CD4-positive, alpha-beta T cell treated with Interleukin-10 for 1 hour (primary cell): ENCODE results near the gene DPP9.
A peak's percentile ranks its signal among the peaks of the same experiment; 100 is the strongest.
"Not testable (repeated sequence)": the region's sequence is repeated elsewhere in the genome, so short reads cannot be mapped to it uniquely, and the experiment has no call there.

Source experiments
- DNase-seq: peaks from one replicate; pipeline ENCODE4 v3.0.0-alpha.2; 2020

Gene DPP9

DNA sequence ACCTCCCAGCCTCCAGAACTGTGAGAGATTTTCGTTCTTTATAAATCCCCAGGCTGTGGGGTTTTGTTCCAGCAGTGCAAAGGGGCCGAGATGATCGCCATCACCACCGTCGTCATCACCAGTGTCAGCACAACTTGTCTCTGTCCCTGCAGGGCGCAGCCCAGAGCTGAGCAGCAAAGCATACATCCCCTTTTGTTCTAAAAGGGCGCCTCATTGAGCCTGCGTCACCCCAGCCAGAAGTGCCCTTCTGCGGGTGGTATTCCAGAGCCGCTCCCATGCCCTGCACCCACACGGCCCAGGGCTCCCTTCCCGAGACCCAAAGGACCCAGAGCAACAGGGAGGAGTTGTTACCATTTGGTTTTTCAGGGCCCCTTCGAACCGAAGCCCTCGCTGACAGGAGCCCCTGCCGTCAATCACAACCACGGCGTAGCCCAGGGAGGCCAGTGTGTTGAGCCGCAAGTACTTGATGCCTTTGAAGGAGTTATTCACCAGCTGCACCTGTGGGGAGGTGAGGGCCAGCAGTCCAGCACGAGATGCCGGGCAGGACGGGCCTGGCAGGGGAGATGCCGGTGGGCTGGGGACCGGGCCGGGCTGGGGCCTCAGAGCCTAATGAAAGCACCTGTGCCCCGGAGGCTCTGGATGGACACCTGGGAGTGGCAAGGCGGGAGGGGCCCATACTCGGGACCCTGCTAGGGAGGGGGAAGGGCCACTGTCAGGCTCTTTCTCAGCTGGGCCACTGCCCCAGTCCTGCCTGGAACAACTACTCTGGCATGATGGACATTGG is 39.1 kb downstream of the DPP9 start:
- DNase-seq: no peak

DNA sequence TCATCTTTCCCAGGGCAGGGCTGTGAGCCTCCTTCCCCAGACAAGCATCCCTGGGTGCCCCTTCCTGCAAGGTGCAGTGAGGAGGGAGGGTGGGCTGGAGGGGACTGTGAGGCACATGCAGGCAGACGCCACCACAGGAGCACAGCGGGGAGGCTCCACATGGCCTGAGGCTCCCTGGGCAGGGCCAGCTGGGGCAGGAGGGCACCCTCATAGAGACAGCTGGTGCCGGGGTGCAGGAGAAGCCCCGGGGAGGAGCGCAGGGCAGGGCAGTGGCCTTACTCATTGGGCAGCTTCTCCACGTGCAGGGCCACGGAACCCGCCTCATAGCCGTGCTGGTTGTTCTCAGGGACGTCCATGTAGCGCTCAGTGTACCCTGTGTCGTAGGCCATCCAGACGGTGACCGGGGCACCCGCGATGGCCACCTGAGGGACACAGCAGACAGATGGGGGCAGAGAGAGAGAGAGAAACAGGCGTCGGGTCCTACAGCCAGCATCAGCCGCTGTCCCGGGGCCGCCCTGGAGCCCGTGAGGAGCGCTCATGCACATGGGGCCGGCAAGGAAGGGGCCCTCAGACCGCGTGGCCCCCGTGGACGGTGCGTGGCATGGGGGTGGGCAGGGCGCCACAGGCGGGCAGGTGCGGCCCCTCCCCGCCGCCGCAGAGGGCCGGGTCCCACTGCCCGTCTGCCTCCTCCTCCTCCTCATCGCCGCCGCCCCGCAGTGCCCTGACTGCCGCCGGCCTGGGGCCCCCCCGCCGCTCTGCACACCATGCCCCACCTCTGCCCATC is 41.0 kb downstream of the DPP9 start:
- no peak for DNase-seq

DNA sequence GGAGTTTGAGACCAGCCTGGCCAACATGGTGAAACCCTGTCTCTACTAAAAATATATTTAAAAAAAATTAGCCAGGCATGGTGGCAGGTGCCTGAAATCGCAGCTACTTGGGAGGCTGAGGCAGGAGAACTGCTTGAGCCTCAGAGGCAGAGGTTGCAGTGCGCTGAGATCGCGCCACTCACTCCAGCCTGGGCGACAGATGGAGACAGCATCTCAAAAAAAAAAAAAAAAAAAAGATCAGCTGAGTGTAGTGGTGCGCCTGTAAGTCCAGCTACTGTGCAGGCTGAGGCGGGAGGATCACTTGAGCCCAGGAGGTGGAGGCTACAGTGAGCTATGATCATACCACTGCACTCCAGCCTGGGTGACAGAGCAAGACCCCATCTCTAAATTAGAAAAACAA is 43.6 kb downstream of the DPP9 start:
- not testable (repeated sequence) for DNase-seq

DNA sequence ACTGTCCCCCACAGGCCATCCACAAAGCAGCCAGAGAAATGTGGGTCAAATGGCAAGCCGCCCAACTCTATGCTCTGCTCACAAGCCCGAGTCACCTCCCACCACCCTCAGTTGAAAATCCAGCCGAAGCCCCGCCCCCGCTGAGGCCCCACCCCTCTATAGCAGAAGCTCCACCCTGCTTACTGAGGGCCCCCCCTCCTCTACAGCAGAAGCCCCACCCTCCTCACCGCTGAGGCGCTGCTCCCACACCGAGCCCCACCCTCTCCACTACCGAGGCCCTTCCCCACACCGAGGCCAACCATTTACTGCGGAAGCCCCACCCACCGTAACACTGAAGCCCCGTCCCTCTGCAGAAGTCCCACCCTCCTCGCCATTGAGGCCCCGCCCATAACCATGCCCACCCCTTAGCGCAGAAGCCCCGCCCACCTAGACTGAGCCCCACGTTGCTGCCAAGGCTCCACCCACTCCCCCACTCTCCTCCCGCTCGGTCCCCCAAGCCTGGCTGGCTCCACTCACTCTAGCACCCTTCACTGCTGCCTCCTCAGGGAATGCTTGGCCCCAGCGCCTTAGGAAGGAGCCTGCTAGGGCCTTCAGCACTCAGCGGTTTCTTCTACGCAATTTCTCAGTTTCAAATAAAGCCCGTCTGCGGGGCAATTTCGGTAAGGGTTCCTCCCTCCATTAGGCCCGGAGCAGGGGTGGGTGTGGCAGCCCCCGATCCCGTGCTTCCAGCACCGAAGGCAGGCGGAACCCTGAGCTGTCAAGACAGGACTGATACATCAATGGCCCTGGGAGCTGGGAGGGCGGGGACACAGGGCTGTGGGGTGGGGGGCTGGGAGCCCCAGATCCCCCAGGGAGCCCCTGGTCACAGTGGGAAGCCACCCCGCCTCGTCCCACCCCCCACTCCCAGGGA is 44.5 kb downstream of the DPP9 start:
- peak; percentile 19 for DNase-seq

DNA sequence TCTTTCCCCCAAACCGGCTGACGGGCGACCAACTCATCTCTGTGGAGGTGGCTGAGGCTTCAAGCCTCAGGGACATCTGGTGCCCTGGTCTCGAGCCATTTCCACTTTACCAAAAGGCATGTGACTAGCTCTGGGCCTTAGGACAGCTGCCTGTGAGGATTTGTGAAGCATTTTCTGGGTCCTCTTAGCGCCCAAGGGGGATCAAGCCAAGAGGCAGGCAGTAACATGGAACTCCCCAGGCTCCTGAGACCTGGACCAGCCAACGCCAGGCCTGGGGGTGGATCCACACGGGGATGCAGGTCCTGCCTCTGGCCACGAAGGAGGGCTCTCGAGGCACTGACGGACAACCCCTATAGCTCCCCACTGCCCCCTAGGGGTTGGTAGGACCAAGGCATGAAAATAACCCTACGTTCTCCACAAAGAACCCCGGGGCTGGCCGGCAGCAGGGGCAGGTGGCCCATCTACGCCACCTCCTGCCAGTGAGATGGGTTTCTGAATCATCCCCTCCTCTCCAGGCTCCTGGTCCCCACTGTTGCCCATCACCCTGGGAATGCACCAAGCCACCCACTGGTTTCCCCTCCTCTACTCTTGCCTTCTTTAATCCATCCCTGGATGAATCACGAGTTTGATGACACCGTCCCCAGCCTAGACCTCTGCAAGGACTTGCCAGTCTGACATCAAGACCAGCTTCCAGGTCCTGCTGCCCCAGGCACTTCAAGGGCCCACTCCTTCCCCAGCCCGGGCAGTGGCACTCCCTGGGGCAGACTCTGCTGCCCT is 46.5 kb downstream of the DPP9 start:
- peak; percentile 19 for DNase-seq

DNA sequence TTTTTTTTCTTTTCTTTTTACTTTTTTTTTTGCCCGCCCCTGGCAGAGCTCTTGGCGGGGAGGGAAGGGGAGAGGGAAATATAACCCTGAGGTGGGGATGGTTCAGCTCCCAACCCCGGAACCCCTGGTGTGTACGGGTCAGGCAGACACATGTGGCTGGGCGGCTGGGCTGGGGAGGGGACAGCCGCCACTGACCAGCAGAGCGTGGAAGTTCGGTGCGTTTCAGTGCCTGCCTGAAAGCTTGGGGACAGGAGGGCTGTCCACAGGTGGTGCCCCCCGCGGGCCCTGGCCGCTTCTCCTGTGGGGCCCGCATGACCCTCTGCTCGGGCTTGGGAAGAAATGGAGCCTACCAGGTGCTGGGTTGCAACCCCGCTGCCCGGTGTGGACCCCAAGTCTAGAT is 48.3 kb downstream of the DPP9 start:
- no peak for DNase-seq

DNA sequence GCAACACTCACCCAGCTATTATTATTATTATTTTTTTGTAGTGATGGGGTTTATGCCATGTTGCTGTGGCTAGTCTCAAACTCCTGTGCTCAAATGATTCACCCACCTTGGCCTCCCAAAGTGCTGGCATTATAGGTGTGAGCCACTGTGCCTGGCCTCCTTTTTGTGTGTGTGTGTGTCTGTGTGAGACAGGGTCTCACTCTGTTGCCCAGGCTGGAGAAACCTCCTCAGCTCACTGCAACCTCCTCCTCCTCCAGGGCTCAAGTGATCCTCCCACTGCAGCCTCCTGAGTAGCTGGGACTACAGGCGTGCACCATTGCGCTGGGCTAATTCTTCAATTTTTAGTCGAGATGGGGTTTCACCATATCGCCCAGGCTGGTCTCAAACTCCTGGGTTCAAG is 49.9 kb downstream of the DPP9 start:
- DNase-seq: no peak

DNA sequence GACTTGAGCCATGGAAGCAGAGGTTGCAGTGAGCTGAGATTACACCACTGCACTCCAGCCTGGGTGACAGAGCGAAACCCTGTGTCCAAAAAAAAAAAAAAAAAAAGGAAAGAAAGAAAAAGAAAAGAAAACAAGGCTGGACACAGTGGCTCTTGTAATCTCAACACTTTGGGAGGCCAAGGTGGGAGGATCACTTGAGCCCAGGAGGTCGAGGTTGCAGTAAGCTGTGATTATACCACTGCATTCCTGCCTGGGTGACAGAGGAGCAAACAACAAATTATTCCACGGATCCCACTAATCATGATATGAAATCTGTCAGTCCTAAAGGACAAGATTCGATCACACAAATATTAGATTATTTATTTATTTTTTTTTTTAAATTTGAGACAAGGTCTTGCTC is 50.4 kb downstream of the DPP9 start:
- DNase-seq: no peak

DNA sequence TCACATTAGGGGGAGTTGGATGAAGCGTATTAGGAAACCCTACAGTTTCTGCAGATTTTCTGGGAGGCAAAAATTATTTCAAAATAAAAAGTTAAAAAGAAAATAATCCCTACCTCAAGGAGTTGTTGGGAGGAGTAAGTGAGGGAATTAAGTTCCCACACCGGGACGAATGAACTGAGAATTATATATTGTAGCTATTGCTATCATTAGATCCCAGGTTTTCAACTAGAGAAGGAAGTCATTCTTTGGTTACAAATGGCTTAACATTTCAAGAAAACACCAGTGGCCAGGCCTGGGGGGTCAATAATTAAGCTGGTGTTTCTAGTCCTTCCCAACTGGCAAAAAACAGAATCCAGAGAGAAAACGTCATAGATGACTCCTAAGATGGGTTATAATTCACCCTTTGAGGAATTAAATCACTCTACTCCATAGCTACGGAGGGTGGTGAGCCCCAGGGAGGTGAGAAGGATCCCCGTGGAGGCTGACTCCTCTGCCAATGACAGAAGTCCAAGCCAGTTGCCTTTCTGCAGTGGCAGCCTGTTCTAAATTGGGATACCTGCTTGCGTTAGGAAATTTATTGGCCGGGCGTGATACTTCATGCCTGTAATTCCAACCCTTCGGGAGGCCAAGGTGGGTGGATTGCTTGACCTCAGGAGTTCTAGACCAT is 52.3 kb downstream of the DPP9 start:
- no peak for DNase-seq

DNA sequence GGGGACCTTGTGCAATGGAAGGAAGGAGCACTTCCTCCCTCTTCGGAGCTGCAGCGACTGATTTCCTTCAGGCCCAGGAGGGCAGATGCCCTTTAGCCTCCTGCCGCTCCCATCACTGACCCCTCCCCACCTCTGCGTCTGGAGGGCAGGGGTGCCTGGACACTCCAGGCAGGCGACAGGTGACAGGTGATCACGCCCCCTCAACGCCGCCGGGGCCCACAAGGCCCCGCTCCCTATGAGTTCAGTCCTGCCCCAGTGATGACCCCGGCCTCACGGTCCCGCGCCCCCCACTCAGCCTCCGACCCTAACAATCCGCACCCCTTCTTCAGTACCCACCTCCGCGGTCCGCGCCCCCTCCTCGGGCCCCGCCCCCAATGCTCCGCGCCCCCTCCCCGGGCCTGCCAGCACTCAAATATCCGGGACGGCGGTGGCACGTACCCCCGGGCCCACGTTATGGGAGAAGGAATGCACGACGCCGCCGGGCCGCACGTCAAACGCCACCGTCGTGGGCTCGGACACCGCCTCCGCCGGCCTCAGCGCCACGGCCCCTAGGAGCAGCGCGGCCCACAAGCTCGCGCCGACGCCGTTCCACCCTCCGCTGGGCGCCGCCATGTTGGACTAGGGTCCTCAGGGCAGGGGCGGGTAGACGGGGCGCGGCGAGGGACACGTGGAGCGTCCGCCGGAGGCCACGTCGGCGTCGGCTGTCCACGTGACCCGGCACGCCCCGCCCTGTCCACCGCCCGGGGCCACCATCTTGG is 53.7 kb downstream of the DPP9 start, which contains the start of gene MYDGF:
Gene MYDGF (minus strand): TSS at position 620 of the 758 bp plus-strand sequence. CDS start 8 bp downstream, at position 612.
- peak; percentile 94 for DNase-seq

DNA sequence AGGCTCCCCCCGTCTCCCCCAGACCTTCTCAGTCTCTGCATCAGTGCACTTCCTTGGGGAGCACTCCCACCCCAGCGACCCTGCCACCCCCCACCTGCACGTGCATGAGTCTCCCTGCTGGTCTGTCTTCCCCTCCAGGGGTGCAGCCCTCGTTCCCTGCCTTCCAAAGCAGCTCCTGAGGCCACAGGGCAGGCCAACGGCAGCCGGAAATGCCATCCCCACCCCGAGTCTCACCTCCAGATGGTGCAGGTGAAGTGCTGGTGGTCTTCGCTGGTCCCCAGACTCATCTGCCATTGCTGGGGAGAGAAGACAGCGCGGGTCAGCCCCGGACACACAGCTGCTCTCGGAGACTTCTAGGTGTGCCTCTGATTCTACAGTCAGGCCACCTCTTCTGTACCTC is 59.0 kb downstream of the DPP9 start:
- no peak for DNase-seq

DNA sequence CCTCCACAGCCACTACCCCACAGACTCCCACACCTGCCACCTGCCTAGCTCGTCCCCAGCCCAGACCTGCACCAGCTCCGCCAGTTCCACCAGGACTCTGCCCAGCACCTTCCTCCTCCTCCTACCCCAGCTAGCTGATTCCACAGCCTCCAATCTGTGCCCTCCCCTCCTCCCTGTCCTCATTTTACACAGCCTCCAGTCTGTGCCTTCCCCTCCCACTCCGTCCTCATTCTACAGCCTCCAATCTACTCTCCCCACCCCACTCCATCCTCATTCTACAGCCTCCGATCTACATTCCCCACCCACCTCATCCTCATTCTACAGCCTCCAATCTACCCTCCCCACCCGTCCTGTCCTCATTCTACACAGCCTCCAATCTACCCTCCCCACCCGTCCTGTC is 60.8 kb downstream of the DPP9 start:
- no peak for DNase-seq

DNA sequence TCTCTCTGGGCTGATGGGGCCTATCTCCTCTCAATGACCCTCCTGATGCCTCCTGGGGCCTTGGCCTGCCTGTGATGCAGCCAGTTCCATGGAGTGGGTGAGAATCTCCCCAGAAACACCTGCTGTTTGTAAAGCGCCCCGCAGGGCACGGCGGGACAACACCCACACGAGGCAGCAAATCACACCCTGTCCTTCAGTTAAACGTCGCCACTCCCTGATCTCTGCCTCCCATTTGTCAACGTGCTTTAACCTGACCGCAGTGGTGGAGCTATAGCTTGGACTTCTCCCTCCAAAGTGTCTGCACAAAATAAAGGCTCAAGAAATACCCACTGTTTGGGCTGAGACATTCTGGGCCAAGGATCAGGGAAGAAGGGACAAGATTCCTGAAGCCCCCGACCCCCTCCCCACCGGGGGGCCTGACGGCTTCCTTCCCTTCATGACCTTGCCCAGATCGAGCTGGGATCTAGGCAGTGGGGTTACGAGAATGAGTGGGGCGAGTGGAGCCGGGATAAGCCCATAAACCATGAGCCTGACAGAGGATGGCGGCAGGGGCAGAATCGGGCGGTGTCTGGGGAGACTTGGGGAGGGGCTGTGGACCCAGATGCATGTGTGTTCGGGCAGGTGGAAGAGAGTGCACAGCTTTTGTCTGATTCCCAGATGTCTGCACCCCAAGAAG is 61.5 kb downstream of the DPP9 start:
- no peak for DNase-seq

DNA sequence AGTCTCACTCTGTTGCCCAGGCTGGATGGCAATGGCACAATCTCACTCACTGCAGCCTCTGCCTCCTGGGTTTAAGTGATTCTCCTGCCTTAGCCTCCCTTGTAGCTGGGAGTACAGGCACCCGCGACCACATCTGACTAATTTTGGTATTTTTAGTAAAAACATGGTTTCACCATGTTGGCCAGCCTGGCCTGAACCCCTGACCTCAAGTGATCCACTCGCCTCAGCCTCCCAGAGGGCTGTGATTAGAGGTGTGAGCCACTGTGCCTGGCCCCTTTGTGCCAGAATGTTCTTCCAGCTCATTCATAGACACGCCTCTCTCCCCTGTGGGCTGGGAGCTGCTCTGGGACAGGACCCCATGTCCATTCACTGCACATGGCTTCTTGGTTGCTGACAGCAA is 62.6 kb downstream of the DPP9 start:
- DNase-seq: no peak

DNA sequence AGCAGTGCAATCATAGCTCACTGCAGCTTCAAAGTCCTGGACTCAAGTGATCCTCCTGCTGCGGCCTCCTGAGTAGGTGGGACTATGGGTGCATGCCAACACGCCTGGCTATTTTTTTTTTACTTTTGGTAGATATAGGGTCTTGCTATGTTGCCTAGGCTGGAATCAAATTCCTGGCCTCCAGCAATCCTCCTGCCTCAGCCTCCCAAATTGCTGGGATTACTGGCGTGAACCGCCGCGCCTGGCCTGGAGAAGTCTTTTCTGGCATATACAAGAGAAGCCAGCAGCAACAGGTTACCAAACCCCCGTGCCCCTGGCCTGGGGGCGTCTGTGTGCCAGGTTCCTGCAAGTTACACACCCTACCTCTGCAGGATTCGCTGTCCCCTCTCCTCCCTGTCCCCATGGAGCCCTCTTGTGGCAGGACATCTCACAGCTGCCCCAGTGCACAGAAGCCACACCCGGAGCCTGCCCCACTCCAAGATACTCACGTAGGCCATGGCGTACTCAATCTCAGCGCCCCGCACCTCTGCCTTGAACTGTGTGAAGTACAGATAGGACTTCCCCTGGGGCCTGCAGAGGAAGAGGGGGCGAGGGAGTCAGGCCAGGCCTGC is 63.4 kb downstream of the DPP9 start:
- DNase-seq: no peak

DNA sequence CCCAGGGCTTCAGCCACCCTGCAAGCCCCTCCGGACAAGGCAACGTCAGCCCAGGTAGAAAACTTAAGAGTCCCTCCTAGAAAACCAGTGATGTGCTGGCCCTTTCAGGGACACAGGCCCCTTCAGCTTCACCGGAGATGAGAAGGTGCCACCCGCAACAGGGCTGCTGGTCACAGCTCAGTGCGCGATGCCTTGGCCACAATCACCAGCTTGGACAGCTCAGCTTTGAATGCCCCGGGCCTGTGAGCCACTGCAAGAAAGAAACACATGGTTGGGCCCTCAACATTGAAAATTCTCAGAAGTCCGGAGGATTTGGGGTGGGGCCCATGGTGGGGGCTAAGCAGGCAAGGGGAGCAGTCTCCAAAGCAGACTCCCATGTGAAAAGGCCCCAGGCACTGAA is 65.8 kb downstream of the DPP9 start:
- DNase-seq: no peak

DNA sequence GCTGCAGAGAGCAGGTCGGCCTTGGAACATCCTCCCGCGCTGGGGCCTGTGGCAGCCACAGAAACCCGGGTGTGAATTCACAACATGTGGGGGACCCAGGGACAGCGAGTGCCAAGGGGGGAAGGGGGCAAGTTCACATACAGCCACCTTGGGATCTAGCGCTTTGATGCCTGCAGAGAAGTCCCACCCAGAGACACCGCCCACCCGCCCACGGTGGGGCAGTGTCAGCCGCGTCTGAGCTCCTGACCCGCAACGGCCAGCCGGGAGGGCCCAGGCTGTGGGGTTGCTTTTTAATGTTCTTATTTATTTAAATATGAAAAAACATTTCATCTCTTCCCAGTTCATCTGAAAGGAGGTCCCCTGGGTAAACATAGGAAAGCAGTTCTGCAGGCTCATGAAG is 66.4 kb downstream of the DPP9 start:
- DNase-seq: no peak

DNA sequence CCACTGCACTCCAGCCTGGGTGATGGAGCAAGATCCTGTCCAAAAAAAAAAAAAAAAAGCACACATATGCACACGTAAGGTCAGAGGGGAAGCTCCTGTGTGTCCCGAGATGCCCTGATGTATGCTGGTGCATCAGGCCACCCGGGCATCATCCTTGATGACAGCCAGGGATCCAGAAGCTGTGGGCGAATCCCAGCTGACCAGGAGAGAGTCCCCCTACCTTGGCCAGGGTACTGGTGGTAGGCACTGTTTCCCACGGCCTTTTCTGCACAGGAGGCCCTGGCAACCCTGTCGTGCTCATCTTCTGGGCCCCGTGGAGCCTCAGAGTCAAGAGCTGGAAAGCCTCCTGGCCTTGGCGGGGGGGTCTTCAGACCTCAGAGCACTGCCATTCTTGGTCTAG is 67.5 kb downstream of the DPP9 start:
- no peak for DNase-seq

DNA sequence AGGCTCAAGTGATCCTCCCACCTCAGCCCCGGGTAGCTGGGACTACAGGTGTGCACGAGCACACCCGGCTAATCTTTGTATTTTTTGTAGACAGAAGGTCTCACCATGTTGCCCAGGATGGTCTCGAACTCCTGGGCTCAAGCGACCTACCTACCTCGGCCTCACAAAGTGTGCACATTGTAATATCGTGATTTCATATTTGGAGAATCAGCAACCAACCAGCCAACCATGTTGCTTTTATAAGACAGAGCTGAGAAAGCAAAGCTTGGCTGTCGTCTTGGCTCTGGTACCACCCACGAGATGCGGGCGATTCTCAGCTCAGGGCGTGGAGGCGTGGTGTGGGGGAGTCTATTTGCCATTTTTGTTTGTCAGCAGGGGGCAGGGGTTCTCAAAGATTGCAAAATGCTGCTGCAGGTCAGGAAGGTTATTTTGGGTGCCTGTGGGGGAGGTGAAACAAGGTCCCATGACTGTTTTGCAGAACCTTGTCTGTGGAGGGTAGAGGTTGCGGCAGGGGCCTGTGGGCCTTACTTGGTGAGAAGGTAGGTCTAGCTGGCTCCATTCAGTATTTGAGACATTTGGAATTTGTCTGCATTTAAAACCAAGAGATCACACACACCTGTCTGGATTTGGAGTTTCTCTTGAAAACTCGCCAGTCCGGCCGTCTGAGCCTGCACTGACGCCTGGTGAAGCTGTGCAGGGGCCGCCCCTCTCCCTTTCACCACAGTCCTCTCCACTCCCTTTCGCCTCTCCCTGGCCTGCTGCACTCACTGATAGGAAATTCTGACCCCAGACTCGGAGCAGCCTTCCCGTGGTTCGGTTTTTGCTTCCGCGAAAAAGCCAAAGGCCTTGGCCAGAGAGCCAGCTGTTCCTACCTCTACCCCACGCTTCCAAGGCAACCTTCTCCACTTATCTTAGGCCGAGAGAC is 68.9 kb downstream of the DPP9 start:
- DNase-seq: no peak
